ENCODE data around the gene PRSS57. TPM values are rescaled to one million over a fixed set of nuclear protein-coding genes. Genes with fewer than 3 reads are reported as not detected.

Gene PRSS57
- total RNA-seq, 1 donor from 2014 or later, result not detected

GRCh38 chr19:646779-647565 lies 48.3 kb downstream of the PRSS57 start:
- Histone ChIP-seq H3K36me3 (peaks cover 65 to 66% of the 10 kb centered on the region in 2 donors), H3K4me1 (no peaks in the 10 kb centered on the region)
- no peak for TF ChIP-seq CTCF (IDR thresholded peaks at IDR 0.05)

GRCh38 chr19:645912-646778 lies 49.1 kb downstream of the PRSS57 start:
- no peak for TF ChIP-seq CTCF (IDR thresholded peaks at IDR 0.05)
- Histone ChIP-seq H3K4me3 (no peak overlapping the region), H3K27ac (no peak overlapping the region), H3K36me3 (peaks cover 57% of the 10 kb centered on the region in 2 donors), H3K9me3 (no peaks in the 10 kb centered on the region), H3K27me3 (no peaks in the 10 kb centered on the region), H3K4me1 (no peaks in the 10 kb centered on the region)
- DNase-seq (ENCODE audit: low spot score in 2 of 2), result no peak
- intact Hi-C loops (cut with DNase I), result no loop called here

More at GRCh38 chr19:646779-647565, 48.3 kb downstream of the PRSS57 start:
- DNase-seq (ENCODE audit: low spot score in 2 of 2), result no peak
- Histone ChIP-seq H3K4me3 (no peak overlapping the region), H3K9me3 (no peaks in the 10 kb centered on the region), H3K27me3 (no peaks in the 10 kb centered on the region), H3K27ac (no peak overlapping the region)
- intact Hi-C loops (cut with DNase I), result no loop called here

- TF ChIP-seq CTCF (IDR thresholded peaks at IDR 0.05), result no peak
- H3K36me3 ChIP-seq, result peaks cover 44 to 47% of the 10 kb centered on the region in 2 donors
- intact Hi-C loops (cut with DNase I), result no loop called here
Measured at GRCh38 chr19:644789-645188, 50.5 kb downstream of the PRSS57 start.

GRCh38 chr19:644363-644762 lies 50.9 kb downstream of the PRSS57 start:
- intact Hi-C loops (cut with DNase I), result no loop called here
- TF ChIP-seq CTCF (IDR thresholded peaks at IDR 0.05), result no peak

More at GRCh38 chr19:644789-645188, 50.5 kb downstream of the PRSS57 start:
- Histone ChIP-seq H3K4me1 (peaks cover 3 to 4% of the 10 kb centered on the region in 2 donors), H3K4me3 (no peak overlapping the region), H3K27ac (no peak overlapping the region), H3K9me3 (no peaks in the 10 kb centered on the region), H3K27me3 (no peaks in the 10 kb centered on the region)
- no peak for DNase-seq (ENCODE audit: low spot score in 2 of 2)

DNA sequence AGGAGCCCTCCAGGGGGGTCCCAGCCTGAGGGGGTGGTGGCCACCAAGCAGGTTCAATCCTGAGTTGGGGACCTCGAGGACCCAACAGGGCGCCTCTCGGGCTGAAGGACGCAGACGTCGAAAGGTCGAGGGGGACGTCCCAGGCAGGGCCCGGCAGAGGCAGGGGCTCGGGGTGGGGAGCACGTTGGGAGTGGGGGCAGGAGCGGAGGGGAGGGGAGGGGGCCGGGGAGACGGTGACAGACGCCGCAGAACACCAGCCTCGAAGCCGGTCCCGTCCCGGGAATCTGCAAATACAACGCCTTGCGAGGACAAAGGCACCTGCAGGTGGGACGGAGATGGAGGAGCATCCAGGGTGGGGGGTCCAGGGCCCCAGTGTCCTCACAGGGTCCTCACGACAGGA lies 51.5 kb downstream of the PRSS57 start:
- H3K36me3 ChIP-seq, result peaks cover 33 to 36% of the 10 kb centered on the region in 2 donors
- H3K27ac ChIP-seq, result no peak overlapping the region
- peaks cover 6 to 10% of the 10 kb centered on the region in 2 donors for H3K4me1 ChIP-seq

More at GRCh38 chr19:644363-644762, 50.9 kb downstream of the PRSS57 start:
- no peaks in the 10 kb centered on the region for H3K27me3 ChIP-seq
- peaks cover 3 to 4% of the 10 kb centered on the region in 2 donors for H3K4me1 ChIP-seq
- DNase-seq (ENCODE audit: low spot score in 2 of 2), result no peak
- peaks cover 39 to 43% of the 10 kb centered on the region in 2 donors for H3K36me3 ChIP-seq
- no peak overlapping the region for H3K4me3 ChIP-seq
- H3K27ac ChIP-seq, result no peak overlapping the region
- H3K9me3 ChIP-seq, result no peaks in the 10 kb centered on the region

More for the DNA sequence above, 51.5 kb downstream of the PRSS57 start:
- Histone ChIP-seq H3K4me3 (no peak overlapping the region), H3K9me3 (no peaks in the 10 kb centered on the region), H3K27me3 (no peaks in the 10 kb centered on the region)
- TF ChIP-seq CTCF (IDR thresholded peaks at IDR 0.05), result no peak
- no peak for DNase-seq (ENCODE audit: low spot score in 2 of 2)
- intact Hi-C loops (cut with DNase I), result no loop called here
